OCI-LY3 (cell line): ENCODE measurements around the gene STAT3.

Experiments
- H2AFZ ChIP-seq: fragments of 200-600, 300-600 bp; shearing (Covaris generic); 2 replicates; pipeline ENCODE4 v1.6.0; 2014; ENCODE audit warnings: antibody characterized with exemption, low read depth, low read length
- H3K27ac ChIP-seq: fragments of 200-600, 300-600 bp; sonication (generic); 2 replicates; pipeline ENCODE4 v1.5.1; 2014; ENCODE audit warnings: mild to moderate bottlenecking, low read length, moderate library complexity, mixed read lengths
- H3K27me3 ChIP-seq: fragments of 200-600, 300-600 bp; sonication (generic); 2 replicates; pipeline ENCODE4 v1.6.1; 2014; ENCODE audit warnings: low read depth, low read length, mixed read lengths
- H3K36me3 ChIP-seq: fragments of 200-600, 300-600 bp; sonication (generic); replicated peaks from 2 replicates; pipeline ENCODE3; 2014; ENCODE audit warnings: low read depth, low read length, mixed read lengths
- H3K4me1 ChIP-seq: fragments of 300-600, 200-600 bp; sonication (generic); 2 replicates; pipeline ENCODE4 v1.6.1; 2014; ENCODE audit warnings: low read length, mixed read lengths
- H3K4me2 ChIP-seq: fragments of 200-600, 300-600 bp; sonication (generic); 2 replicates; pipeline ENCODE4 v1.6.1; 2014; ENCODE audit warnings: low read length, mixed read lengths
- H3K4me3 ChIP-seq: fragments of 300-600, 200-600 bp; sonication (generic); 2 replicates; pipeline ENCODE4 v1.5.1; 2014; ENCODE audit warnings: antibody characterized with exemption, mild to moderate bottlenecking, low read length, moderate library complexity
- H3K79me2 ChIP-seq: fragments of 300-600, 200-600 bp; shearing (Covaris generic); 2 replicates; pipeline ENCODE4 v1.6.1; 2014; ENCODE audit warnings: mild to moderate bottlenecking, low read length, mixed read lengths
- H3K9ac ChIP-seq: fragments of 300-600, 200-600 bp; shearing (Covaris generic); 2 replicates; pipeline ENCODE4 v1.6.0; 2014; ENCODE audit warnings: mild to moderate bottlenecking, low read length, moderate library complexity
- H3K9me3 ChIP-seq: fragments of 200-600, 300-600 bp; shearing (Covaris generic); 2 replicates; pipeline ENCODE4 v1.6.1; 2014; ENCODE audit warnings: low read length, mixed read lengths; ENCODE audit not compliant: insufficient read depth
- H4K20me1 ChIP-seq: fragments of 200-600, 300-600 bp; sonication (generic); 2 replicates; pipeline ENCODE4 v1.6.1; 2016; ENCODE audit warnings: low read length, mixed read lengths; ENCODE audit not compliant: insufficient read depth
- EZH2phosphoT487 ChIP-seq: fragments of 200-600 bp; shearing (Covaris generic); IDR thresholded peaks from 2 replicates; pipeline ENCODE4 v1.6.1; 2018; ENCODE audit warnings: antibody characterized with exemption, mixed run types, low read depth
- TF ChIP-seq, protein P1 (sequence below): fragments of 200-600, 300-600 bp; sonication (generic); IDR thresholded peaks from 2 replicates; pipeline ENCODE4 v1.5.1; 2014; ENCODE audit warnings: antibody characterized with exemption, low read length, low read depth

Gene STAT3

DNA sequence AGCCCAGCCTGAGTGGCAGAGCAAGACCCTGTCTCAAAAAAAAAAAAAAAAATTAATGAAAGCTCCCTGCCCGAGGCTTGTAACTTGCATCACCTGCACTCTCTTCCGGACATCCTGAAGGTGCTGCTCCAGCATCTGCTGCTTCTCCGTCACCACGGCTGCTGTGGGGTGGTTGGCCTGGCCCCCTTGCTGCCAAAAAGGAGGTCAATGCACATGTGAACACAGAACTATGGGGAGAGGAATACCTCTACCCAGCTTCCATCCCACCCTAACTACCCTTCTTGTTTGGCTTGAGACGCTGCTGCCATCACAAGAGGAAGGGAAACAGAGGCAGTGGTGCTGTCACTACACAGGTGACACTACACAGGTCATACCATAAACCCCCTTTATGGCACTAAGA is 49.0 kb downstream of the STAT3 start:
- TF ChIP-seq, protein P1, sequence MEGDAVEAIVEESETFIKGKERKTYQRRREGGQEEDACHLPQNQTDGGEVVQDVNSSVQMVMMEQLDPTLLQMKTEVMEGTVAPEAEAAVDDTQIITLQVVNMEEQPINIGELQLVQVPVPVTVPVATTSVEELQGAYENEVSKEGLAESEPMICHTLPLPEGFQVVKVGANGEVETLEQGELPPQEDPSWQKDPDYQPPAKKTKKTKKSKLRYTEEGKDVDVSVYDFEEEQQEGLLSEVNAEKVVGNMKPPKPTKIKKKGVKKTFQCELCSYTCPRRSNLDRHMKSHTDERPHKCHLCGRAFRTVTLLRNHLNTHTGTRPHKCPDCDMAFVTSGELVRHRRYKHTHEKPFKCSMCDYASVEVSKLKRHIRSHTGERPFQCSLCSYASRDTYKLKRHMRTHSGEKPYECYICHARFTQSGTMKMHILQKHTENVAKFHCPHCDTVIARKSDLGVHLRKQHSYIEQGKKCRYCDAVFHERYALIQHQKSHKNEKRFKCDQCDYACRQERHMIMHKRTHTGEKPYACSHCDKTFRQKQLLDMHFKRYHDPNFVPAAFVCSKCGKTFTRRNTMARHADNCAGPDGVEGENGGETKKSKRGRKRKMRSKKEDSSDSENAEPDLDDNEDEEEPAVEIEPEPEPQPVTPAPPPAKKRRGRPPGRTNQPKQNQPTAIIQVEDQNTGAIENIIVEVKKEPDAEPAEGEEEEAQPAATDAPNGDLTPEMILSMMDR, result no peak
- no peak for TF ChIP-seq EZH2phosphoT487
- peak overlapping the region; percentile 44 for H3K27ac ChIP-seq
- H3K27me3 ChIP-seq, result no peaks in the 10 kb centered on the region
- H4K20me1 ChIP-seq, result peaks cover 62% of the 10 kb centered on the region
- H3K4me2 ChIP-seq, result peak overlapping the region; percentile 56
- H3K9me3 ChIP-seq, result no peaks in the 10 kb centered on the region
- no peak overlapping the region for H2AFZ ChIP-seq
- peaks cover 69% of the 10 kb centered on the region for H3K79me2 ChIP-seq
- H3K4me3 ChIP-seq, result peak overlapping the region; percentile 11; the same call in 1 of the 2 replicates
- peaks cover 82% of the 10 kb centered on the region for H3K4me1 ChIP-seq
- peaks cover 64% of the 10 kb centered on the region for H3K36me3 ChIP-seq
- 0 out of 2 replicates have a peak overlapping the region, but pooled peaks have one; percentile 3 for H3K9ac ChIP-seq

DNA sequence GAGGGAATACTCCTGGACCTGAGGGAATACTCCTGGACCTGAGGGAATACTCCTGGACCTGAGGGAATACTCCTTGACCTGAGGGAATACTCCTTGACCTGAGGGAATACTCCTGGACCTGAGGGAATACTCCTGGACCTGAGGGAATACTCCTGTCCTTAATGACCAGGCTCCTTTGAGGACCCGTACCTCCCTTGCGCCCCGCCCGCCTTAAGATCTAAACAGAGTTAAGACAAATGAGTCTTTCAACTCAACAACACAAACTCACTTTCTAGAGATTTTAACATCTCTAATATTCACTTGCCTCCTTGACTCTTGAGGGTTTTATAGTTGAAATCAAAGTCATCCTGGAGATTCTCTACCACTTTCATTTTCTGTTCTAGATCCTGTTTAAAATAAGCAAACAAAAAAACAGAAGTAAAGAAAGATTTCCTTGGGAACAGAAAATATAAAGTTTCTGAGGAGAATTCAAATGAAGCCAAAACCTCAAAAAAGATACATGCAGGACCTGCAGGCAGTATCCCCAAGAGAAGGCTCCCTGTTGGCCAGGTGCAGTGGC is 49.7 kb downstream of the STAT3 start:
- H2AFZ ChIP-seq, result no peak overlapping the region
- H3K4me2 ChIP-seq, result peak overlapping the region; percentile 56
- peaks cover 69% of the 10 kb centered on the region for H3K79me2 ChIP-seq
- H3K9me3 ChIP-seq, result no peaks in the 10 kb centered on the region
- no peaks in the 10 kb centered on the region for H3K27me3 ChIP-seq
- H3K9ac ChIP-seq, result no peak overlapping the region; the same call in 1 of the 2 replicates
- TF ChIP-seq, protein P1, result no peak
- TF ChIP-seq EZH2phosphoT487, result no peak
- H3K4me3 ChIP-seq, result no peak overlapping the region
- H3K36me3 ChIP-seq, result peaks cover 63% of the 10 kb centered on the region
- H4K20me1 ChIP-seq, result peaks cover 58% of the 10 kb centered on the region
- H3K4me1 ChIP-seq, result peaks cover 83% of the 10 kb centered on the region
- H3K27ac ChIP-seq, result peak overlapping the region; percentile 44

DNA sequence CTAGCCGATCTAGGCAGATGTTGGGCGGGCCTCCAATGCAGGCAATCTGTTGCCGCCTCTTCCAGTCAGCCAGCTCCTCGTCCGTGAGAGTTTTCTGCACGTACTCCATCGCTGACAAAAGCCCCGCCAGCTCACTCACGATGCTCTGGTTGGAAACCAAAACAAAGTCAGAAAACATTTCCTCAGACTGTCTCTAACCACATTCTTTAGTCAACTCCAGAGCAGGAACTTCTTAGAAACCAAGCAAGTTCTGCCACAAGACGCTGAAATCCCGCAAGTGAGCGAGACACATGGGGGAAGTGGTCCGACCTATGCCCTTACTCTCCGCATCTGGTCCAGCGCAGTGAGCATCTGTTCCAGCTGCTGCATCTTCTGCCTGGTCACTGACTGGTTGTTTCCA is 50.8 kb downstream of the STAT3 start:
- H3K36me3 ChIP-seq, result peaks cover 70% of the 10 kb centered on the region

DNA sequence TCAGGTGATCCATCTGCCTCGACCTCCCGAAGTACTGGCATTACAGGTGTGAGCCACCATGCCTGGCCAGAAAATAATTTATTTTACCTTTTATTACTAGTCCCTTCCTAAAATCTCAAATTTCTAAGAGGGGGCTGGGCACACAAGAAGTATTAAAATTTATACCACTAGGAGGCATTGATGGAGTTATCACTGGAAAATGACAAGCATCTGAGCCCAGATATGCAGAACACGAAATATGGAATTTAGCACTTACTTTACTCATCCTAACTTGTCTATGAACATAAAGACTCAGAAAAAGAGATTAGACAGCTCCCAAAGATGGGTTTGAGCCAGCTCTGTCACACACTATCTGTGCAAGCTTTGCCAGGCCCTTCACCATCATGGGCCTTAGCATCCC is 53.6 kb downstream of the STAT3 start:
- Histone ChIP-seq H3K36me3 (peaks cover 61% of the 10 kb centered on the region), H3K9me3 (no peaks in the 10 kb centered on the region), H4K20me1 (peaks cover 32% of the 10 kb centered on the region; the same call in 1 of the 2 replicates), H3K4me2 (no peak overlapping the region), H3K9ac (no peak overlapping the region), H3K27ac (no peak overlapping the region), H3K4me3 (no peak overlapping the region), H3K27me3 (no peaks in the 10 kb centered on the region), H3K79me2 (peaks cover 43% of the 10 kb centered on the region), H2AFZ (no peak overlapping the region), H3K4me1 (peaks cover 57% of the 10 kb centered on the region)
- TF ChIP-seq EZH2phosphoT487, result no peak
- TF ChIP-seq, protein P1, result no peak

More for the DNA sequence above, 50.8 kb downstream of the STAT3 start:
- H3K4me3 ChIP-seq, result peak overlapping the region; percentile 23; the same call in 1 of the 2 replicates
- H3K9ac ChIP-seq, result 0 out of 2 replicates have a peak overlapping the region, but pooled peaks have one; percentile 14
- H2AFZ ChIP-seq, result no peak overlapping the region
- H4K20me1 ChIP-seq, result peaks cover 54% of the 10 kb centered on the region
- H3K27ac ChIP-seq, result peak overlapping the region; percentile 78
- H3K4me1 ChIP-seq, result peaks cover 81% of the 10 kb centered on the region
- H3K79me2 ChIP-seq, result peaks cover 70% of the 10 kb centered on the region
- no peaks in the 10 kb centered on the region for H3K27me3 ChIP-seq
- peak overlapping the region; percentile 54 for H3K4me2 ChIP-seq
- TF ChIP-seq, protein P1, result no peak
- TF ChIP-seq EZH2phosphoT487, result no peak
- no peaks in the 10 kb centered on the region for H3K9me3 ChIP-seq
